ENCODE data around the gene METAP1D. TPM values are rescaled to one million over a fixed set of nuclear protein-coding genes. Genes with fewer than 3 reads are reported as not detected.
"Not testable (repeated sequence)": the region's sequence is repeated elsewhere in the genome, so short reads cannot be mapped to it uniquely, and the experiment has no call there.

Gene METAP1D
- polyA plus RNA-seq, 2 of the 4 experiments (the other 2 are of a cell fraction): 7.3 to 13.3 TPM

- POLR2A ChIA-PET: no interaction called here
- Histone ChIP-seq H3K27ac (no peak overlapping the region), H3K4me1 (peaks cover 3% of the 10 kb centered on the region; the same call in 1 of the 3 replicates), H3K4me3 (no peak overlapping the region), H3K9me3 (no peaks in the 10 kb centered on the region), H3K4me2 (no peak overlapping the region)
- WGBS (ENCODE audit: missing lambda C conversion rate): 92% methylated on average over 26 of the region's 31 CpGs
- TF ChIP-seq TP53 (CRISPR knock-in tag; IDR thresholded peaks at IDR 0.05) (no peak), ZC3H11A (IDR thresholded peaks at IDR 0.05) (peak; percentile 38; the same call in 1 of the 2 replicates)
- DNase-seq (ENCODE audit: low read depth in 1 of 2, low spot score in 1 of 2): no peak
- FAIRE-seq: no peak
- CTCF ChIA-PET: no interaction called here
- ATAC-seq: no peak
These were observed 110.4 kb downstream of the METAP1D start for GRCh38 chr2:172109988-172110811.

- no peak overlapping the region for H3K4me3 ChIP-seq
- DNase-seq (ENCODE audit: low read depth in 1 of 2, low spot score in 1 of 2) (peak in 1 of 2 experiments; percentile 57), ATAC-seq (peak; percentile 74 to 85; a peak in 5 of 6 replicates), FAIRE-seq (no peak)
- peaks cover 4% of the 10 kb centered on the region for H3K4me1 ChIP-seq
- peak; percentile 52 for TF ChIP-seq CTCF (IDR thresholded peaks at IDR 0.05)
- TF ChIP-seq SMC3 (IDR thresholded peaks at IDR 0.05): peak; percentile 43; the same call in 2 of the 3 replicates
- peak; percentile 62 to 77 for TF ChIP-seq RAD21 (conservative IDR thresholded peaks at IDR 0.05 in 1 of 2, IDR thresholded peaks at IDR 0.05 in 1 of 2)
- TF ChIP-seq EP300 (IDR thresholded peaks at IDR 0.05): no peak
- CTCF ChIA-PET: interaction anchor here (0.6 to 7.9 kb wide), 20 partner anchors 9 to 561 kb away, joined by 3 to 82 read pairs (median 4); partner anchors contain the start of gene DLX2
- no peak overlapping the region for H3K27ac ChIP-seq
- no peaks in the 10 kb centered on the region for H3K9me3 ChIP-seq
- POLR2A ChIA-PET: no interaction called here
- 12% methylated on average over 2 of the region's 2 CpGs for WGBS (ENCODE audit: missing lambda C conversion rate)
- no peak overlapping the region for H3K4me2 ChIP-seq
These were observed 113.9 kb downstream of the METAP1D start for GRCh38 chr2:172113617-172114016.

- FAIRE-seq; POLR2A ChIA-PET; H3K27ac ChIP-seq; H3K4me1 ChIP-seq; H3K4me2 ChIP-seq; DNase-seq (ENCODE audit: low read depth in 1 of 2, low spot score in 1 of 2); ATAC-seq; H3K4me3 ChIP-seq; H3K9me3 ChIP-seq: not testable (repeated sequence)
- 90% methylated on average over 6 of the region's 6 CpGs for WGBS (ENCODE audit: missing lambda C conversion rate)
- CTCF ChIA-PET: interaction anchor here (0.6 to 7.9 kb wide), 19 partner anchors 10 to 562 kb away, joined by 3 to 82 read pairs (median 3); partner anchors contain the start of gene DLX2
These were observed 114.4 kb downstream of the METAP1D start for GRCh38 chr2:172114176-172114575.

DNA sequence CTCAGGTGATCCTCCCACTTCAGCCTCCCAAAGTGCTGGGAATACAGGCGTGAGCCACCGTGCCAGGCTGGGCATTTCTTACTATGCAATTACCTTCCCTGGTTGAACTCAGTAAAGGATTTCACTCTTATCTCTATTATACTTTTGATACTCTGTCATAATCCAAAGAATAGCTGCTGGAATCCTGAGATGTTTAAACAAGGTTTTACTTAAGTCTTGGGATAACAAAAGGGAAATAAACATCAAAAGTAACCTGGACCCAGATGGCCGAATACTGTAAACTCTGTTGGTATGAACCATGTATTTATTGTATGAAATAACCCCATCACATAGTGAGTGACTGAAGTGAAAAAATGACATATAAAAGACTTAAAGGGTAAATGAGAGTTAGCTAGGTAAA, 114.8 kb downstream of the METAP1D start:
- CTCF ChIA-PET: interaction anchor here (0.6 to 7.9 kb wide), 9 partner anchors 10 to 411 kb away, joined by 3 to 82 read pairs (median 5); partner anchors contain the start of gene DLX2
- no peak for ATAC-seq
- POLR2A ChIA-PET: no interaction called here
- Histone ChIP-seq H3K4me2 (no peak overlapping the region), H3K4me1 (peaks cover 13% of the 10 kb centered on the region), H3K9me3 (no peaks in the 10 kb centered on the region), H3K27ac (no peak overlapping the region), H3K4me3 (no peak overlapping the region)
- 41% methylated on average over 3 of the region's 3 CpGs for WGBS (ENCODE audit: missing lambda C conversion rate)
- FAIRE-seq: no peak
- TF ChIP-seq CEBPB (IDR thresholded peaks at IDR 0.05) (no peak), EP300 (IDR thresholded peaks at IDR 0.05) (no peak), HOXA7 (CRISPR knock-in tag; IDR thresholded peaks at IDR 0.05) (no peak), RNF2 (IDR thresholded peaks at IDR 0.05; ENCODE audit: borderline replicate concordance, low read depth) (no peak), HOXB13 (CRISPR knock-in tag; IDR thresholded peaks at IDR 0.05; ENCODE audit: low read depth) (no peak), CHD2 (IDR thresholded peaks at IDR 0.05; ENCODE audit: low read length, partially characterized antibody) (no peak), POLR2AphosphoS2 (conservative IDR thresholded peaks at IDR 0.05; ENCODE audit: low read length) (no peak), TFCP2L1 (CRISPR knock-in tag; IDR thresholded peaks at IDR 0.05) (no peak), CHD4 (IDR thresholded peaks at IDR 0.05; ENCODE audit: borderline replicate concordance) (no peak), ZSCAN20 (CRISPR knock-in tag; IDR thresholded peaks at IDR 0.05) (no peak), ESRRA (IDR thresholded peaks at IDR 0.05; ENCODE audit: borderline replicate concordance, low read length) (no peak), HEYL (CRISPR knock-in tag; IDR thresholded peaks at IDR 0.05) (no peak), SMC3 (IDR thresholded peaks at IDR 0.05) (no peak)
- DNase-seq (ENCODE audit: low read depth in 1 of 2, low spot score in 1 of 2): no peak
